PC-9 (cell line): ENCODE measurements around the gene NRSN1. TPM values are rescaled to one million over a fixed set of nuclear protein-coding genes. Genes with fewer than 3 reads are reported as not detected.

Experiments
- BruUV-seq: library from RNA; stranded (reverse); fragments of 400-500 nt; replicated peaks from 2 replicates; lab custom pipeline; 2021; lab: Mats Ljungman, UMichigan
- CTCF ChIA-PET: fragments of 300-600 bp; sonication (Branson Sonifier 250); formaldehyde crosslinking; loops from one replicate; lab custom pipeline; 2022; ENCODE audit warnings: antibody characterized with exemption; lab: Charles Lee
- POLR2A ChIA-PET: fragments of 300-600 bp; sonication (Branson Sonifier 250); formaldehyde crosslinking; loops from one replicate; lab custom pipeline; 2022; ENCODE audit warnings: antibody characterized with exemption; ENCODE audit not compliant: unreplicated experiment; lab: Charles Lee
- DNase-seq, 2 experiments: peaks; one replicate each; pipeline versions ENCODE4 v3.0.0 to v3.0.0-alpha.2; 2015 to 2022; ENCODE audit warnings: mixed read lengths in 1 of 2
- H2AFZ ChIP-seq: fragments of 200-600 bp; sonication (generic); 2 replicates; pipeline ENCODE4 v1.8.1; 2017; ENCODE audit warnings: antibody characterized with exemption
- H3F3A ChIP-seq: fragments of 200-600 bp; sonication (generic); 2 replicates; pipeline ENCODE4 v1.8.1; 2017; ENCODE audit warnings: antibody characterized with exemption, mild to moderate bottlenecking, low read depth; ENCODE audit not compliant: insufficient read depth
- H3K27ac ChIP-seq: fragments of 200-600 bp; sonication (generic); 2 replicates; pipeline ENCODE4 v1.6.1; 2016; ENCODE audit warnings: mixed run types
- H3K27me3 ChIP-seq: fragments of 200-600 bp; sonication (generic); 2 replicates; pipeline ENCODE4 v1.6.1; 2016; ENCODE audit warnings: low read depth, mixed run types; ENCODE audit not compliant: insufficient read depth
- H3K36me3 ChIP-seq: fragments of 200-600 bp; sonication (generic); 2 replicates; pipeline ENCODE4 v1.6.1; 2016; ENCODE audit warnings: low read depth, mixed run types
- H3K4me1 ChIP-seq: fragments of 200-600 bp; sonication (generic); replicated peaks from 2 replicates; pipeline ENCODE4 v1.6.1; 2016; ENCODE audit warnings: mixed run types; ENCODE audit not compliant: insufficient read depth
- H3K4me2 ChIP-seq: fragments of 200-600 bp; sonication (generic); 2 replicates; pipeline ENCODE4 v1.6.1; 2017; ENCODE audit warnings: mixed run types
- H3K4me3 ChIP-seq: fragments of 200-600 bp; sonication (generic); 2 replicates; pipeline ENCODE4 v1.6.1; 2016; ENCODE audit warnings: mixed run types
- H3K79me2 ChIP-seq: fragments of 200-600 bp; sonication (generic); 2 replicates; pipeline ENCODE4 v1.6.1; 2017; ENCODE audit warnings: low read depth, mixed run types
- H3K9me2 ChIP-seq: fragments of 200-600 bp; sonication (generic); 2 replicates; pipeline ENCODE4 v1.8.1; 2017; ENCODE audit warnings: mild to moderate bottlenecking; ENCODE audit not compliant: insufficient read depth
- H3K9me3 ChIP-seq: fragments of 200-600 bp; sonication (generic); 2 replicates; pipeline ENCODE4 v1.8.1; 2016; ENCODE audit warnings: low read depth; ENCODE audit not compliant: insufficient read depth
- H4K20me1 ChIP-seq: fragments of 200-600 bp; sonication (generic); 2 replicates; pipeline ENCODE4 v1.8.1; 2017; ENCODE audit not compliant: insufficient read depth
- EZH2 ChIP-seq: fragments of 200-600 bp; sonication (generic); IDR thresholded peaks from 2 replicates; pipeline ENCODE4 v1.8.0; 2017; ENCODE audit warnings: antibody characterized with exemption, low read depth
- intact Hi-C: fragments of 100-400 bp; cut with micrococcal nuclease; formaldehyde crosslinking; loops from one replicate; pipeline ENCODE4 v1.10.0; 2022; ENCODE audit not compliant: unreplicated experiment
- total RNA-seq: library from RNA; stranded (reverse); gene quantifications from 2 replicates; pipeline ENCODE4 v1.2.3, GENCODE V29; 2021
- TF ChIP-seq, protein P1 (sequence below): fragments of 200-600 bp; sonication (generic); conservative IDR thresholded peaks from 2 replicates; pipeline ENCODE4 v1.6.1; 2017; ENCODE audit warnings: mixed run types, antibody characterized with exemption, mild to moderate bottlenecking, moderate library complexity

The NRSN1 gene
- total RNA-seq, 1 experiment from 2014 or later = not detected

DNA sequence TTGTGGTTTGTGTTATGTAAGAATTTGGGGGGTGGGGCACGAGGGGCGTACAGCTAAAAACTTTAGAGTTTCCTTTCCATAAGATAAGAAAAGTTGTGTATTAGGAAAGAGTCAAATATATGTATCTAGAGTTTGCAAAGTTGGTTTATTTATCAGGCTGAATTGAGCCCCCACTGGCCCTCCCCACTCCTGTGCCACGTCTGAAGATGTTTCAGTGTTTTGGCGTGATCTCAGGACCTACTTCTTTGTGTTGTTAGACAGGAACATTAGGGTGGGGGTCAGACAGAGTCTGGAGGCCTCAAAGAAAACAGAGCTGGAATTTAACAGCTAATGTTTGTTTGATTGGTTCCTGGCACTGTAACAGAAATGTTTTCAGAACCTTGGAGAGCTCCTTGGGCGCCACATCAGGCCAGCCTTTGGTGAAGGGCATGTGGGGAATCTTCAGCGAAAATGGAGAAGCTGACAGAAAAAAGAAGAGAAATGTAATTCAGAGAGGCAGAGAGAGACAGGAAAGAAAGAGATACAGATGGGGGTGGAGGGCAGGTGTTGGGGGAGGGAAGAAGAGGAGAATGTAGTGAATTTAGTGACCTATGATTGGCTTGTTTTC, 674 bp downstream of the NRSN1 start:
- Histone ChIP-seq H3K79me2 (no peaks in the 10 kb centered on the region), H3K4me1 (no peaks in the 10 kb centered on the region), H4K20me1 (peaks cover 3% of the 10 kb centered on the region; the same call in 1 of the 2 replicates), H2AFZ (no peak overlapping the region), H3K4me2 (no peak overlapping the region), H3K36me3 (no peaks in the 10 kb centered on the region), H3K9me3 (no peaks in the 10 kb centered on the region), H3F3A (no peaks in the 10 kb centered on the region), H3K27me3 (peaks cover 20% of the 10 kb centered on the region), H3K27ac (no peak overlapping the region), H3K4me3 (no peak overlapping the region), H3K9me2 (no peaks in the 10 kb centered on the region)
- ChIA-PET POLR2A (interaction anchor here (0.5 to 0.7 kb wide), 2 partner anchors 130 to 222 kb away, joined by 3 to 4 read pairs; no protein-coding TSS in a partner anchor), CTCF (no interaction called here)
- peak; percentile 37 to 43 for DNase-seq
- no TSS peak for BruUV-seq
- no peak for TF ChIP-seq EZH2
- TF ChIP-seq, protein P1, sequence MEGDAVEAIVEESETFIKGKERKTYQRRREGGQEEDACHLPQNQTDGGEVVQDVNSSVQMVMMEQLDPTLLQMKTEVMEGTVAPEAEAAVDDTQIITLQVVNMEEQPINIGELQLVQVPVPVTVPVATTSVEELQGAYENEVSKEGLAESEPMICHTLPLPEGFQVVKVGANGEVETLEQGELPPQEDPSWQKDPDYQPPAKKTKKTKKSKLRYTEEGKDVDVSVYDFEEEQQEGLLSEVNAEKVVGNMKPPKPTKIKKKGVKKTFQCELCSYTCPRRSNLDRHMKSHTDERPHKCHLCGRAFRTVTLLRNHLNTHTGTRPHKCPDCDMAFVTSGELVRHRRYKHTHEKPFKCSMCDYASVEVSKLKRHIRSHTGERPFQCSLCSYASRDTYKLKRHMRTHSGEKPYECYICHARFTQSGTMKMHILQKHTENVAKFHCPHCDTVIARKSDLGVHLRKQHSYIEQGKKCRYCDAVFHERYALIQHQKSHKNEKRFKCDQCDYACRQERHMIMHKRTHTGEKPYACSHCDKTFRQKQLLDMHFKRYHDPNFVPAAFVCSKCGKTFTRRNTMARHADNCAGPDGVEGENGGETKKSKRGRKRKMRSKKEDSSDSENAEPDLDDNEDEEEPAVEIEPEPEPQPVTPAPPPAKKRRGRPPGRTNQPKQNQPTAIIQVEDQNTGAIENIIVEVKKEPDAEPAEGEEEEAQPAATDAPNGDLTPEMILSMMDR = no peak
- intact Hi-C loops = no loop called here

DNA sequence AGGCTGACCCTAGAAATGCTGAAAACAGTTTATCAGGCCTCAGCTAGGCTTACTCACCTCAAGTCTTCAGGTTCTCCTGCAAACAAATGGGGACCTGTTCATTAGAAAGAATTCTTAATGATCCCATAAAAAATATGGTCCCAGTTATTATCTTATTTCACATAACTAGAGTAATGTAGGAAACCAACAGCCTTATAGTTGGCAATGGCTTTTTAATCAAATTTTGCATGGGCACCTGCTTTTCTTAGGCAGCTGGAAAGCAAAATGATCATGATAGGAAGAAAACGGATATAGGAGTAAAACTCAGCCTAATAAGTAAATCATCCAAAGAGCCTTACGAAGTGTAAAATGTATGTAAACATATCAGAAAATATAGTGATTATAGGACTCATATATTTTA, 1.3 kb downstream of the NRSN1 start:
- Histone ChIP-seq H3K4me3 (no peak overlapping the region), H3F3A (no peaks in the 10 kb centered on the region)

DNA sequence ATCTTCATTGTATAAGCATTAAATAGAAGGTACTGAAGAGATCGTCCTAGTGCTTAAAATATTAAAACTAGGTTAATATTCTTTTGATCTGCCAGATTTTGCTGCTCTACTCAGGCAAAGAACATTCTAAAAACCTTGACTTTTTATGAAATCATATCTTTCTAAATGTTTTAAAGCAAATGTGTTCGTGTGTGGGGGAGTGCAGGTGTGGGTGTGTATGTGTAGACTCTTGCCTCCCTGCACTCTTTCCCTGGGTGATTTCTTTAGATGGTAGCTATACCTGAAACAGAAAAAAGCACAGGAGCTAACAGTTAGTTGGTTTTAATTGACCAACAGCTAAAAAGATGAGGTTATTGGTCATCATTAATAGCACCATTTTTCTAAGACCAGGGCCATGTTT, 5.7 kb downstream of the NRSN1 start:
- Histone ChIP-seq H3K4me1 (no peaks in the 10 kb centered on the region), H2AFZ (no peak overlapping the region), H3K36me3 (no peaks in the 10 kb centered on the region), H4K20me1 (no peaks in the 10 kb centered on the region), H3K27me3 (no peaks in the 10 kb centered on the region), H3F3A (no peaks in the 10 kb centered on the region), H3K9me3 (no peaks in the 10 kb centered on the region), H3K4me2 (no peak overlapping the region), H3K79me2 (no peaks in the 10 kb centered on the region), H3K4me3 (no peak overlapping the region), H3K9me2 (no peaks in the 10 kb centered on the region), H3K27ac (no peak overlapping the region)
- TF ChIP-seq EZH2 = no peak
- TF ChIP-seq, protein P1 = no peak
- POLR2A ChIA-PET = no interaction called here
- no TSS peak for BruUV-seq
- intact Hi-C loops = no loop called here
- CTCF ChIA-PET = no interaction called here
- DNase-seq = no peak

More for the DNA sequence above, 1.3 kb downstream of the NRSN1 start:
- TF ChIP-seq EZH2 = no peak
- TF ChIP-seq, protein P1 = no peak
- POLR2A ChIA-PET = interaction anchor here (0.7 kb wide), 1 partner anchor 129 kb away, joined by 3 read pairs; no protein-coding TSS in a partner anchor
- no peak overlapping the region for H3K27ac ChIP-seq
- H3K27me3 ChIP-seq = peaks cover 14% of the 10 kb centered on the region
- H2AFZ ChIP-seq = no peak overlapping the region
- no peak for DNase-seq
- CTCF ChIA-PET = no interaction called here
- H3K9me3 ChIP-seq = no peaks in the 10 kb centered on the region
- H3K4me2 ChIP-seq = no peak overlapping the region
- H3K36me3 ChIP-seq = no peaks in the 10 kb centered on the region
- no peaks in the 10 kb centered on the region for H3K4me1 ChIP-seq
- H3K9me2 ChIP-seq = no peaks in the 10 kb centered on the region
- BruUV-seq = no TSS peak
- H3K79me2 ChIP-seq = no peaks in the 10 kb centered on the region
- H4K20me1 ChIP-seq = peaks cover 3% of the 10 kb centered on the region; the same call in 1 of the 2 replicates
- intact Hi-C loops = no loop called here
